GM10847 (cell line): ENCODE data around the gene OSBP2.

Experiments
- POLR2A ChIP-seq: IDR thresholded peaks from 2 replicates; pipeline ENCODE4 v1.6.1; 2011; ENCODE audit not compliant: insufficient read length; ENCODE audit errors: extremely low read depth

Gene OSBP2

GRCh38 chr22:30810105-30810504 lies 115.4 kb downstream of the OSBP2 start:
- no peak for TF ChIP-seq POLR2A

GRCh38 chr22:30813936-30814335 lies 119.3 kb downstream of the OSBP2 start:
- no peak for TF ChIP-seq POLR2A

- no peak for TF ChIP-seq POLR2A
These were observed 121.7 kb downstream of the OSBP2 start for GRCh38 chr22:30816413-30816812.

- no peak for TF ChIP-seq POLR2A
These were observed 126.7 kb downstream of the OSBP2 start for GRCh38 chr22:30821381-30821780.

- no peak for TF ChIP-seq POLR2A
These were observed 127.2 kb downstream of the OSBP2 start for GRCh38 chr22:30821863-30822215.

GRCh38 chr22:30822216-30823014 lies 127.7 kb downstream of the OSBP2 start:
- TF ChIP-seq POLR2A, result no peak

GRCh38 chr22:30823015-30823370 lies 128.3 kb downstream of the OSBP2 start:
- no peak for TF ChIP-seq POLR2A

GRCh38 chr22:30824096-30824495 lies 129.4 kb downstream of the OSBP2 start:
- no peak for TF ChIP-seq POLR2A

GRCh38 chr22:30824711-30825110 lies 130.0 kb downstream of the OSBP2 start:
- TF ChIP-seq POLR2A, result no peak

GRCh38 chr22:30825711-30826505 lies 131.2 kb downstream of the OSBP2 start:
- no peak for TF ChIP-seq POLR2A

- no peak for TF ChIP-seq POLR2A
These were observed 132.1 kb downstream of the OSBP2 start for GRCh38 chr22:30826670-30827355.

GRCh38 chr22:30827646-30828045 lies 133.0 kb downstream of the OSBP2 start:
- no peak for TF ChIP-seq POLR2A

GRCh38 chr22:30828187-30829155 lies 133.8 kb downstream of the OSBP2 start:
- TF ChIP-seq POLR2A, result no peak

GRCh38 chr22:30829901-30830550 lies 135.4 kb downstream of the OSBP2 start:
- TF ChIP-seq POLR2A, result no peak
